Activated naive CD8-positive, alpha-beta T cell treated with anti-CD3 and anti-CD28 coated beads, Interleukin-2, amount 10 ng/mL, durations not matched to agents 7 days and 5 days (primary cell): ENCODE measurements around the gene SERPINE3. TPM values are rescaled to one million over a fixed set of nuclear protein-coding genes. Genes with fewer than 3 reads are reported as not detected.

Source experiments
- ATAC-seq: fragments of 150-1000 bp; cut with Tn5 transposase; one replicate; pipeline ENCODE4 v1.10.0; 2021; ENCODE audit warnings: low read depth, moderate library complexity
- POLR2A ChIA-PET: fragments of 350-600 bp; sonication (Branson Sonifier 250); formaldehyde crosslinking; loops from one replicate; lab custom pipeline; 2021; ENCODE audit warnings: antibody characterized with exemption; lab: Charles Lee
- DNase-seq: peaks from one replicate; pipeline ENCODE4 v3.0.0; 2021
- H3K27ac Mint-ChIP-seq: one replicate; pipeline ENCODE4 v1.8.0; 2022; ENCODE audit warnings: mild to moderate bottlenecking, mixed read lengths
- H3K27me3 Mint-ChIP-seq: one replicate; pipeline ENCODE4 v1.8.0; 2022; ENCODE audit warnings: mild to moderate bottlenecking, moderate library complexity, mixed read lengths
- H3K36me3 Mint-ChIP-seq: one replicate; pipeline ENCODE4 v1.8.0; 2021; ENCODE audit warnings: mild to moderate bottlenecking, mixed read lengths
- H3K4me1 Mint-ChIP-seq: one replicate; pipeline ENCODE4 v1.8.0; 2021; ENCODE audit warnings: mixed read lengths
- H3K4me3 Mint-ChIP-seq: one replicate; pipeline ENCODE4 v1.8.0; 2022; ENCODE audit warnings: mild to moderate bottlenecking, moderate library complexity, mixed read lengths
- H3K9me3 Mint-ChIP-seq: one replicate; pipeline ENCODE4 v1.8.0; 2021; ENCODE audit warnings: mixed read lengths
- total RNA-seq, 2 experiments: library from RNA; stranded (reverse); gene quantifications; one replicate each; pipeline ENCODE4 v1.2.3, GENCODE V29; 2021

SERPINE3 gene
- total RNA-seq, 2 experiments from 2014 or later: not detected

- Mint-ChIP-seq H3K27ac (no peak overlapping the region), H3K4me3 (no peak overlapping the region), H3K9me3 (no peaks in the 10 kb centered on the region), H3K36me3 (peaks cover 20% of the 10 kb centered on the region), H3K4me1 (peaks cover 1% of the 10 kb centered on the region), H3K27me3 (no peaks in the 10 kb centered on the region)
- ATAC-seq: no peak
- no peak for DNase-seq
- POLR2A ChIA-PET: no interaction called here
Measured at GRCh38 chr13:51357928-51358595, 18.6 kb downstream of the SERPINE3 start.

DNA sequence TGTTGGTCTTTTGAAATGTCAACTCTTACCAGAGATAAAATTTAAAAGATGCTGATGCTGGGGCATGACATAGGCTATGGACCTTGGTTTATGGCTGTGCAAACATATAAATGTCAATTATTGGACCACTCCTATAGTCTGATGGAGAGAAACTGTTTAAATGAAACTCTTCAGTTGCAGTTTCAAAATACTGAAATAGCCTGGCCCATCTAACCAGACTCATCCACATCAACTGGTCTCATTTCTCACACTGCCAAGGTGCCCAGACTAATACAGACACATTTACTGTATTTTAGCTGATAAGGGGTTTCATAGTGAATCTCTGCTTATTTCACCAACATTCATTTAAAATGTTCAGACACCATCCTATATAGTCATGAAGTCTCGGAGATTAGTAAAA lies 19.9 kb downstream of the SERPINE3 start:
- Mint-ChIP-seq H3K27me3 (no peaks in the 10 kb centered on the region), H3K9me3 (no peaks in the 10 kb centered on the region), H3K27ac (no peak overlapping the region), H3K4me3 (no peak overlapping the region), H3K4me1 (peaks cover 2% of the 10 kb centered on the region), H3K36me3 (peaks cover 24% of the 10 kb centered on the region)
- DNase-seq: no peak
- POLR2A ChIA-PET: no interaction called here
- ATAC-seq: no peak

- no peaks in the 10 kb centered on the region for H3K9me3 Mint-ChIP-seq
- DNase-seq (no peak), ATAC-seq (no peak)
- peaks cover 30% of the 10 kb centered on the region for H3K36me3 Mint-ChIP-seq
- POLR2A ChIA-PET: no interaction called here
- H3K27me3 Mint-ChIP-seq: no peaks in the 10 kb centered on the region
- H3K4me3 Mint-ChIP-seq: no peak overlapping the region
- peaks cover 5% of the 10 kb centered on the region for H3K4me1 Mint-ChIP-seq
- no peak overlapping the region for H3K27ac Mint-ChIP-seq
Measured at GRCh38 chr13:51360489-51360888, 21.0 kb downstream of the SERPINE3 start.

DNA sequence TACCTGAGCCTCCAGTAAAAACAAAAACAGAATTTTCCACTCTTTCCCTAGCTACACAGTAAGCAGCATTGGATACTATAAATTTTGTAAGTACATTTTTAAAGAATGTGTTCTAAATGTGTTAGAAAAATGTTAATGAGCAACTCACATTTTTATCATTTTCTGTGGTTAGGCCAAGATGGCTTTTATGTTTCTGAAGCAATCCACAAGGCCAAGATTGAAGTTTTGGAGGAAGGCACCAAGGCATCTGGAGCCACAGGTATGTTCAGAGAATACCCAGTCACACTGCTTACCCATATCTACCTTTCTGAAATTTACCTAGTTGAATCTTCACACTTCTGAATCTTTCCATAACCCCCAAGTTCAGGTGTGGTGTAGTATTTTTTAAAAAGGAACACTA lies 21.6 kb downstream of the SERPINE3 start:
- no peak overlapping the region for H3K27ac Mint-ChIP-seq
- POLR2A ChIA-PET: no interaction called here
- H3K9me3 Mint-ChIP-seq: no peaks in the 10 kb centered on the region
- H3K36me3 Mint-ChIP-seq: peaks cover 32% of the 10 kb centered on the region
- ATAC-seq (no peak), DNase-seq (no peak)
- H3K4me1 Mint-ChIP-seq: peaks cover 5% of the 10 kb centered on the region
- H3K27me3 Mint-ChIP-seq: no peaks in the 10 kb centered on the region
- H3K4me3 Mint-ChIP-seq: no peak overlapping the region

GRCh38 chr13:51363625-51364024 lies 24.1 kb downstream of the SERPINE3 start:
- POLR2A ChIA-PET: no interaction called here
- ATAC-seq: no peak

DNA sequence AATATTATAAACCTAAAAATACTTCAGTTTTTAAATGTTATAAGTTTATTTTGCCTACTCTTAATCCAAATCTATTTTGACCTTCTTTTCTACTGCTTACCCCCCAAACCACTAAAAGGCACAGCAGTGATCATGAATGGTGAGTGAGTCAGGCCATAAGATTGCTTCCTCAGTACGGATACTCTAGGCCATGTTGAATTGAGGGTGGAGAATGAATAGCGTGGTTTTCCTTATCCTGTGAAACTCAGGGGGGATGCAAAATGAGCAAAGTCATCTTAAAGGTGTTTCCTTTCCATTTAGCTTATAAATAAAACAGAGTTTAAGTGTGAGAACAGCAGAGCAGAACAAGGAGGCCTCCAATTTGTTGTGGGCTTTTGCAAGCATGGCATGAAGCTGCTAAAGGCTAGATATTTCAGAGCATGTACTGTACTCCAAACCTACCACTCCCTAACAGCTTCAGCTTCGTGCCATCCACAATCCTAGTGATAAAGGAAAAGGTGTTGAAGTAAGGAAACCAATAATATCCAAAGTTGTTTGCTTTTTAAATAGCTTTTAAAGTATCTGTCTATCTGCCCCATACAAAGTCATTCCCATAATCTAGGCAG lies 25.0 kb downstream of the SERPINE3 start:
- Mint-ChIP-seq H3K4me1 (peaks cover 5% of the 10 kb centered on the region), H3K27me3 (no peaks in the 10 kb centered on the region), H3K36me3 (peaks cover 44% of the 10 kb centered on the region), H3K9me3 (no peaks in the 10 kb centered on the region), H3K27ac (no peak overlapping the region), H3K4me3 (no peak overlapping the region)
- ATAC-seq: no peak
- POLR2A ChIA-PET: no interaction called here
- DNase-seq: no peak

More at GRCh38 chr13:51363625-51364024, 24.1 kb downstream of the SERPINE3 start:
- Mint-ChIP-seq H3K27ac (no peak overlapping the region), H3K9me3 (no peaks in the 10 kb centered on the region), H3K27me3 (no peaks in the 10 kb centered on the region), H3K4me1 (peaks cover 5% of the 10 kb centered on the region), H3K4me3 (no peak overlapping the region), H3K36me3 (peaks cover 41% of the 10 kb centered on the region)
- DNase-seq: no peak

GRCh38 chr13:51370116-51370515 lies 30.6 kb downstream of the SERPINE3 start:
- H3K9me3 Mint-ChIP-seq: no peaks in the 10 kb centered on the region
- DNase-seq (no peak), ATAC-seq (no peak)
- no peak overlapping the region for H3K4me3 Mint-ChIP-seq
- H3K4me1 Mint-ChIP-seq: no peaks in the 10 kb centered on the region
- peak overlapping the region; percentile 0 for H3K27ac Mint-ChIP-seq
- H3K27me3 Mint-ChIP-seq: no peaks in the 10 kb centered on the region
- POLR2A ChIA-PET: no interaction called here
- peaks cover 24% of the 10 kb centered on the region for H3K36me3 Mint-ChIP-seq

DNA sequence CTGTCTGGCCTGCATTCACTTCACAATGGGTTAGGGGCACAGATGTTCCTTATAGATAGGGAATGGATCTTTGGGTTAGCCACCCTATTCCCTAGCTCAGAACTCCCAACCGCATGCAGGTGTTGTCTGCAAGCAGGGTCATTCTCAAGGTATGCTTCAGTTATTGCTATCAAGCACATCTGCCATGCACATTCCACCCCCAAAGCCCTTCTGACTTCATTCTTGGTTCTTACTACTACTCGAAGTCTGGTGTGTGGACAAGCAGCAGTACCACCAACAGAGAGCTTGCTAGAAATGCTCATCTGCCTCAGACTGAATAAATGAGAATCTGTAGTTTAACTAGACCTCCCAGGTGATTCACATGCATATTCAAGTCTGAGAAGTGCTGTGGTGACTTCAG lies 31.3 kb downstream of the SERPINE3 start:
- H3K27me3 Mint-ChIP-seq: no peaks in the 10 kb centered on the region
- H3K4me3 Mint-ChIP-seq: no peak overlapping the region
- no peak for ATAC-seq
- H3K4me1 Mint-ChIP-seq: no peaks in the 10 kb centered on the region
- H3K36me3 Mint-ChIP-seq: peaks cover 26% of the 10 kb centered on the region
- no peak overlapping the region for H3K27ac Mint-ChIP-seq
- no peak for DNase-seq
- POLR2A ChIA-PET: no interaction called here
- H3K9me3 Mint-ChIP-seq: no peaks in the 10 kb centered on the region

DNA sequence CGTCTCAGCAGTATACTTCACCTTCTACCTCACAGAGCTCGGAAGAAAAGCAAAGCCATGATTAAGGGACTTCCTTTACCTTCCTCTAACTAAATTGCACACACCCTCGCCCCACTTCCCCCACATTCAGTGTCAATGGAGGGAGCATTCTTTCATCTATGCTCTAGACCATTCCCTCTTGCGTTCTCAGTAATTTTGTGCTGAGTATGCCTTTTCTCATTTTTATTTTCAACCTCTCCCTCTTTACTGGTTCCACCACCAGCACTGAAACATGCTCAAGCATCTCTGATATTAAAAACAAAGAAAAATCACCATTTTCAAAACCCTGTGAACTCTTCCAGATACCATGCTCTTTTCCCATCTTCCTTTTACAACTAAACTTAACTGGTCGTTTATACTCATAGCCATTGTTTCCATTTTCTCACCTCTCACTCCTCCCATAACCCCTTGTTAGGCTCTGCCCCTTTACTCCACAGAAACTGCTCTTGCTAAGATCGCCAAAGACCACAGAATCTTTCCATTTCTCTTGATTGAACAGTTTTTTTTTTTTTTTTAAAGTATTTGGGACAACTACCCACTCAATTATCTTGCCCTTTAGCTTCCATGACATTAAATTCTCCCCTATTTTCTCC lies 32.4 kb downstream of the SERPINE3 start:
- Mint-ChIP-seq H3K36me3 (peaks cover 27% of the 10 kb centered on the region), H3K27ac (no peak overlapping the region), H3K9me3 (no peaks in the 10 kb centered on the region), H3K4me3 (no peak overlapping the region), H3K27me3 (no peaks in the 10 kb centered on the region), H3K4me1 (no peaks in the 10 kb centered on the region)
- DNase-seq: no peak
- ATAC-seq: no peak
- POLR2A ChIA-PET: no interaction called here

- Mint-ChIP-seq H3K4me1 (no peaks in the 10 kb centered on the region), H3K4me3 (no peak overlapping the region), H3K36me3 (peaks cover 33% of the 10 kb centered on the region), H3K27me3 (no peaks in the 10 kb centered on the region), H3K27ac (no peak overlapping the region), H3K9me3 (no peaks in the 10 kb centered on the region)
- ATAC-seq (no peak), DNase-seq (no peak)
- POLR2A ChIA-PET: no interaction called here
Measured at GRCh38 chr13:51373451-51373850, 34.0 kb downstream of the SERPINE3 start.

GRCh38 chr13:51380269-51380668 lies 40.8 kb downstream of the SERPINE3 start:
- Mint-ChIP-seq H3K27me3 (no peaks in the 10 kb centered on the region), H3K9me3 (no peaks in the 10 kb centered on the region), H3K4me3 (no peak overlapping the region), H3K36me3 (peaks cover 38% of the 10 kb centered on the region), H3K4me1 (no peaks in the 10 kb centered on the region), H3K27ac (no peak overlapping the region)
- POLR2A ChIA-PET: no interaction called here
- DNase-seq (no peak), ATAC-seq (no peak)

- POLR2A ChIA-PET: no interaction called here
- H3K4me1 Mint-ChIP-seq: no peaks in the 10 kb centered on the region
Measured at GRCh38 chr13:51385114-51385513, 45.6 kb downstream of the SERPINE3 start.

GRCh38 chr13:51394724-51395123 lies 55.2 kb downstream of the SERPINE3 start:
- ATAC-seq (no peak), DNase-seq (no peak)
- no peak overlapping the region for H3K27ac Mint-ChIP-seq
- H3K4me3 Mint-ChIP-seq: no peak overlapping the region
- H3K36me3 Mint-ChIP-seq: peaks cover 23% of the 10 kb centered on the region
- H3K9me3 Mint-ChIP-seq: no peaks in the 10 kb centered on the region
- H3K27me3 Mint-ChIP-seq: no peaks in the 10 kb centered on the region
- POLR2A ChIA-PET: no interaction called here
- peaks cover 8% of the 10 kb centered on the region for H3K4me1 Mint-ChIP-seq

More at GRCh38 chr13:51385114-51385513, 45.6 kb downstream of the SERPINE3 start:
- DNase-seq (no peak), ATAC-seq (no peak)
- peaks cover 21% of the 10 kb centered on the region for H3K36me3 Mint-ChIP-seq
- H3K27ac Mint-ChIP-seq: no peak overlapping the region
- H3K27me3 Mint-ChIP-seq: no peaks in the 10 kb centered on the region
- no peak overlapping the region for H3K4me3 Mint-ChIP-seq
- no peaks in the 10 kb centered on the region for H3K9me3 Mint-ChIP-seq

DNA sequence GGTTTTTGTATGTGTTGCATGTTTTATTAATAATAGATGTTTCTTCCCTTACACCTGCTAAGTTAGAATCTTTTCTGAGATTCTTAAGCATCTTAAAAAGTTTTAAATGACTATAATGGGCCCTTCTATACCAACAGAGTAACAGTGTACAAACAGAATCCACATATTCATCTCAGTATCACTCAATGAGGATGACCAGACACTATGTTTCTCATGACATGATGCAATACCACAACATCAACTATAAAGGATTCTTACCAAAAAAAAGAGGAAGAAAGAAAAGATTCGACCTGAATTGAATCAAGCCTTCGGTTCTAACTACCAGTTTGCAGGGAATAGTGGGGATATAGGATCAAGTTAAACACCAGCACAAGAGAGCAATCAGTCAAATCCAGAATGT lies 56.9 kb downstream of the SERPINE3 start:
- Mint-ChIP-seq H3K9me3 (no peaks in the 10 kb centered on the region), H3K4me3 (no peak overlapping the region), H3K27me3 (no peaks in the 10 kb centered on the region), H3K36me3 (peaks cover 28% of the 10 kb centered on the region), H3K4me1 (peaks cover 14% of the 10 kb centered on the region), H3K27ac (peak overlapping the region; percentile 11)
- POLR2A ChIA-PET: no interaction called here
- DNase-seq (no peak), ATAC-seq (no peak)
